Fibroblast of the aortic adventitia (primary cell): ENCODE results near the gene LAMC2. TPM values are rescaled to one million over a fixed set of nuclear protein-coding genes. Genes with fewer than 3 reads are reported as not detected.

Experiments
- DNase-seq: peaks from one replicate; pipeline ENCODE4 v3.0.0-alpha.2; 2010; ENCODE audit warnings: low read depth
- H3K4me3 ChIP-seq: 2 replicates; pipeline ENCODE4 v1.5.1; 2011; ENCODE audit warnings: low read depth, mild to moderate bottlenecking, control low read depth, low read length, moderate library complexity
- total RNA-seq: library from RNA; depleted of rRNA; stranded (reverse); fragments of >200 nt; gene quantifications from 2 replicates; pipeline ENCODE4 v1.2.3, GENCODE V29; 2012; ENCODE audit warnings: low replicate concordance
- TF ChIP-seq, protein P1 (sequence below): IDR thresholded peaks from 2 replicates; pipeline ENCODE4 v1.5.1; 2011; ENCODE audit warnings: mild to moderate bottlenecking, low read length, control low read depth, inconsistent platforms; ENCODE audit not compliant: insufficient read depth

LAMC2 gene
- total RNA-seq, 1 donor = 2.8 TPM

DNA sequence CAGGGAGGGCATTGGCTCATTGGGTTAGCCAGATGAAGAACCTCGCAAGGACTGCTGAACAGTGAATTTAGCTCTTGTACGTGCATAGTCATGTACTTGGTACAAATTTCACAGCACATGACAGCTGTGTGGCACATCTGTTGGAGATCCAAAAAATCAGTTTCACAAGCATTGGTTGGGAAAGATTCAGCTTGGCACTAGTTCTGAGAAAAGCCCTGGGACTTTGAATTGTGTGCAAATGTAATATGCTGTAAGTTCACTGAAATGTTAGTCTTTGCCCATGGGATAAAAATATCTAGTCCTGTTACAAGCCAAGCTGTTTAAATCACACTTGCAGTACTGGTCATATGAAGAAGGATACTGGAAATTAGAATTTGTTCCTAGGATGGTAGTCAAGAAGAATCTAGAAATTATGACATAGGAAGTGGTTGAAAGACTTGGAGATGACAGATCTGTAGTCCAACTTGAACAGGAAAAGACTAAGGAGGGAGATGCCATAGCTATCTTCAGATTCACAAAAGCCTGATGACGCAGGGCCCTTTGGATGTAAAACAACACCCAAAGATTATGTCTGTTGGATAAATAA lies 19.2 kb downstream of the LAMC2 start:
- H3K4me3 ChIP-seq = no peak overlapping the region
- DNase-seq = peak; percentile 95
- TF ChIP-seq, protein P1, sequence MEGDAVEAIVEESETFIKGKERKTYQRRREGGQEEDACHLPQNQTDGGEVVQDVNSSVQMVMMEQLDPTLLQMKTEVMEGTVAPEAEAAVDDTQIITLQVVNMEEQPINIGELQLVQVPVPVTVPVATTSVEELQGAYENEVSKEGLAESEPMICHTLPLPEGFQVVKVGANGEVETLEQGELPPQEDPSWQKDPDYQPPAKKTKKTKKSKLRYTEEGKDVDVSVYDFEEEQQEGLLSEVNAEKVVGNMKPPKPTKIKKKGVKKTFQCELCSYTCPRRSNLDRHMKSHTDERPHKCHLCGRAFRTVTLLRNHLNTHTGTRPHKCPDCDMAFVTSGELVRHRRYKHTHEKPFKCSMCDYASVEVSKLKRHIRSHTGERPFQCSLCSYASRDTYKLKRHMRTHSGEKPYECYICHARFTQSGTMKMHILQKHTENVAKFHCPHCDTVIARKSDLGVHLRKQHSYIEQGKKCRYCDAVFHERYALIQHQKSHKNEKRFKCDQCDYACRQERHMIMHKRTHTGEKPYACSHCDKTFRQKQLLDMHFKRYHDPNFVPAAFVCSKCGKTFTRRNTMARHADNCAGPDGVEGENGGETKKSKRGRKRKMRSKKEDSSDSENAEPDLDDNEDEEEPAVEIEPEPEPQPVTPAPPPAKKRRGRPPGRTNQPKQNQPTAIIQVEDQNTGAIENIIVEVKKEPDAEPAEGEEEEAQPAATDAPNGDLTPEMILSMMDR = no peak

DNA sequence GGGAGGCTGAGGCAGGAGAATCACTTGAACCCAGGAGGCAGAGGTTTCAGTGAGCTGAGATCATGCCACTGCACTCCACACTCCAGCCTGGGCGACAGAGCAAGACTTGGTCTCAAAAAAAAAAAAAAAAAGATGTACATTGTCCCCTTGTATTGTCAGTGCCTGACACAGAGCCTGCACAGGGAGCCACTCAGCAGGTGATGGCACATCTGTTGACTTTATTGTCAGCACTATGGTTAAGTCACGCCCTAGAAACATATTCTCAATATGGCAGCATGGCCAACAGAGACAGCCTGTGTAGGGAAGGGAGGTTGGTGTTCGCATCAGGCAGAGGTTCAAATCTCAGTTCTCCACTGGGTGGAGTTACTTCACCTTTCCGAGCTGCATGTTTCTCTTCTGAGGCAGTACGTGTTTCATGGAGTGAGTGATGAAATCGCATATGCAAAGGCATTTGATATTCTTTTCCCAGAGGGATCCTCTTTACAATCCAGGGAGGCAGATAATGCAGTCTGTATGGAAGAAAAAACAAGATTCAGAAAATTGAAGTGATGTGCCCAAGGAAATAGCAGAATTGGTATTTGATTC lies 20.6 kb downstream of the LAMC2 start:
- no peak for DNase-seq
- TF ChIP-seq, protein P1 = no peak
- H3K4me3 ChIP-seq = no peak overlapping the region

DNA sequence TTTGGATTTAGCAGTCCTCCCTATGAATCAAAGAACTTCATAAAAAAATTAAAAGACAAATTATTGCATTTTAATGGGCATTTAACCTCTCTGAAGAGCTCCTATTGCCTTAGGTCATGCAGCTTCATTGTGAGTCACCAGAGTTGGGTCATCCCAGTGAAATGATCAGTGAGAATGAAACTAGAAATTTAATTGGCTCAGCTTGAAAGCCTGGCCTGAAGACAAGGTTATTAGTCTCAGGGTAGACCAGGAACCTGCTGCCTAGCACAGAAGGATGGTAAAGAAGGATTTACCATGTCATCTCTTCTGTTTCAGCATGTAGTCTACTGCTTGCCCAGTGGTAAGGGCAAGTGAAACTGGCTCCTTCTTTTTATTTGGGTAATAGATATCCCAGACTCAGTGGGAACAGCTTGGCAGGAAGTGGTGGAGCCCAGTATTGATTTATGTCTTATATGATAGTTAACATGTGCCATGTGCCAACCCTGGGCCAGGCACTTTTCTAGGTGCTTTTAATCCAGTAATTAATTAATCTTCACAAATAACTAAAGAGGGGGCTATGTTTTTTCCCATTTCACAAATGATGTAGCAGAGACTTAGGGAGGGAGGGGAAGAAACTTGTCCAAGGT lies 23.6 kb downstream of the LAMC2 start:
- no peak overlapping the region for H3K4me3 ChIP-seq
- TF ChIP-seq, protein P1 = no peak
- peak; percentile 84 for DNase-seq

DNA sequence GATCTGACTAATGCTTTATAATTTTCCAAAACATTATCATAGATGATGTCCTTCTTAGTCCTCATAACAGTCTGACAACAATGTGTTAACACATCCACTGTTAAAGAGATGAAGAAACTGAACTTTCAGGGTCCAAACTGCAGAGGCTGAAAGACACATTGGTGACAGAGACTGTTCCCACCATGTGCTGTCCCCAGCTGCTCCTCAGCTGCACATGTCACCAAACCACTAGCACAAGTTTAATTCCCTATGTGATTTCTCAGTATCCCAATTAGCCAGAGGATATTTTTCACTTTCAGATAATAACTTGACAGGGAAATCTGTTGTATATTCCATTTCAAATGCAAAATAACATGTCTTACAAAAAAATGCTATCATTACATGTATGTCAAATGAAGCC lies 24.6 kb downstream of the LAMC2 start:
- H3K4me3 ChIP-seq = no peak overlapping the region
- TF ChIP-seq, protein P1 = no peak
- DNase-seq = no peak

DNA sequence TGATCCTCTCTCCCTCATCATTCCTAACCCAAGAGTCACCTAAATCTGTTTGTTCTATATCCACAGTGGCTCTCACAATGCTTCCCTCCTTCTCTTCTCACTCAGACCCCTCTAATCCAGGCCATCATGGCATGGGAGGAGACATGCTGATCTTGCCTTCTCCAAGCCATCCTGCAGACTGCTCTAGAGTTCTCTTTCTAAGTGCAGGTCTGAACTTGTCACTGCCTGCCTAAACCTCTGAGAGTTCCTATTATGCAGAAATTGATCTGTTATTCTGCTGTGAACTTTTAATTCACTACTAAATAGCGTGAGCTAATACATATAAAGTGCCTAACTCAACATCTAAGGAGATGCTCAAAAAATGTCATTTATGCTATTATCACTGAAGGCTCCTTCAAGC lies 26.8 kb downstream of the LAMC2 start:
- no peak for DNase-seq
- TF ChIP-seq, protein P1 = no peak
- H3K4me3 ChIP-seq = no peak overlapping the region

DNA sequence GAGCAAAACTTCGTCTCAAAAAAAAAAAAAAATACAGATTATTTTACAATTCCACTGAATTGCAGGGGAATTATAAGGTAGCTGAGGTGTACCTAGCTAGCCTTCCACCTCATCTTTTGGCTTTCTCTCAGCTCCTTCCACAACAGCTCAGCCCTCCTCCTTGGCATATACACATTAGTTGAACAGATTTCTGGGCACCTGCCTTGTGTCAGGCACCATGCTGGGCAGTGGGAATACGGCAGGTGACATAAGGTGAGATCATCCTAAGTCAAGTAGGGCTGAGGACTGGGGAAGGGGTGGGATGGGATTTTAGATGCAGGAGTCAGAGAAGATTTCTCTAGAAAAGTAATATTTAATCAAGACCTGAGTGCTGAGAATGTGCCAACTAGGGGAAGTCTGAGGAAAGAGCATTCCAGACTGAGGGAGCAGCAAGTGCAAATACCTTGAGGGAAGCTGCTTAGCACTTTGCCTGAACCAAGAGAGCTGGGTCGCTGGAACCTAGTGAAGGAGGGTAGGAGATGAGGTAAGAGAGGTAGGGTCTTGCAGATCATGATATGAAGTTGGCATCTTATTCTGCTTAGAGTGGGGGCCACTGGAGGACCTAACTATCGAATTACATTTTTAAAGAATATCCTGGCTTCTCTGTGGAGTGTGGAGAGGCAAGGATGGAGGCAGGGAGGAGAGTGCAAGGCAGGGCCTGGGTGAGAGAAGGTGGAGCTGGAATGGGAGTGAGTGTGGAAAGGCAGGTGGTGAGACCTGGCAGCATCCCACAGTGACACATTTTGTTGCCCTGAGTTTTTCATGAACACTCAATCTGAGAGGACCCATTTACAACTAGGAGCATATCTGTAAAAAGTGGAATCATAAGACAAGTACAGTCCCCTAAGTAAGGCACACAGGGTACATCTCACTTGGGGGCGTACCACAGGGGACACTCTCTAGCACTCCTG lies 28.2 kb downstream of the LAMC2 start:
- TF ChIP-seq, protein P1 = no peak
- no peak for DNase-seq
- no peak overlapping the region for H3K4me3 ChIP-seq
